GM18858 (cell line): ENCODE data around the gene DPY19L1.
"Not testable (repeated sequence)": the region's sequence is repeated elsewhere in the genome, so short reads cannot be mapped to it uniquely, and the experiment has no call there.

Experiments
- ATAC-seq: cut with Tn5 transposase; IDR thresholded peaks from one replicate; pipeline ENCODE4 v1.9.1; 2021; ENCODE audit not compliant: unreplicated experiment

DPY19L1 gene

DNA sequence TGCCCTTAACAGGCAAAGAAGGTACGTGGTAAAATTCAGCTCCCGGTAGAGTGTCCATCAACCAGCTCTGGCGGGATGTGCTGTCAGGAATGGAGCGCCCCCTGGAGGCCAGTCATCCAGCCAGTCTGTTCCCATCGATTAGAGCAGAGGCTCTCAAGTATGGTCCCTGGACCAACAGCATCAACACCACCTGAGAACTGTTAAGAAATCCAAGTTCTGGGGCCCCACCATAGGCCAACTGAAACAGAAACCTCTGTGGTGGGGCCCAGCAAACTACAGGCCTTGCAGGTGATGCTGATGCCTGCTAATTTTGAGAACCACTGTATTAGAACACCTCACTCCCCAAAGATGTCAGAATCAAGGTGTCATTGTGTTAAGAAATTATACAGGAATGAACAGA, 109.2 kb downstream of the DPY19L1 start:
- ATAC-seq: peak; percentile 51

DNA sequence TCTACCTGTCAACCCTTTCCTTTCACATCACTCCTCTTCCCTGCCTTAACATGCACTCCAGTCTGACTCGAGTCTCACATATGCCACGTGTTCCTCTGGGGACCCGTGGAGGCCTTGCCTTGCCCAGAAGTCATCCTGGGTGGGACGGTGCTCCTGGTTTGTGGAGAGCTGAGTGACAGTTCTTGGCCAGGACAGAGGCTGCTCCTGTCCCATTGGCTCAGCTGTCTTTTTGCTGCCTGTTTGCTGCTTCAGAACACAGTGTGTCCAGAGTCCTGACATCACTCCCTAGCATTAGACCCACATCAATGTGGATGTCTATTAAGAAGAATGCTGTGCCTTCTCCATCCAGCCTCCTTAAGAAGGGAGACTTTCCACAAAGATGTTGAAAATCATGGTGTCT, 116.8 kb downstream of the DPY19L1 start:
- not testable (repeated sequence) for ATAC-seq

DNA sequence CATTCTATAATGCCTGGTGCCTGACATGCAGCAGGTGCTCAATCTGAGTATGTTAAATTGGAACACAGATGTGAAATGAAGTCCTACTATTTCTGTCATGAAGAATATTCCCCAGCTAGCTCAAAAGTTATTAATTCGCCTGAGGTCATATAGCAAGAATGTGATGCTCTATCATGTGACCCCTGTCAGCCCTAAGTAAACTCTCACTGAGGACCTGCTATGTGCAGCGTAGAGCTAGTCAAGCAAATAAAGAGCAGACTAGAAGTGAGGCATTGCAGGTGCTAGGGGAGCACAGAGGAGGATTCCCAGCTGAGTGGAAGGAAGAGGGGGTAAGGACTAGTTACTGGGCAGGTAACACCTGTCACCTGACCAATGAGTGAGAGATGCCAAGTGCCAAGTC, 118.2 kb downstream of the DPY19L1 start:
- ATAC-seq: not testable (repeated sequence)

DNA sequence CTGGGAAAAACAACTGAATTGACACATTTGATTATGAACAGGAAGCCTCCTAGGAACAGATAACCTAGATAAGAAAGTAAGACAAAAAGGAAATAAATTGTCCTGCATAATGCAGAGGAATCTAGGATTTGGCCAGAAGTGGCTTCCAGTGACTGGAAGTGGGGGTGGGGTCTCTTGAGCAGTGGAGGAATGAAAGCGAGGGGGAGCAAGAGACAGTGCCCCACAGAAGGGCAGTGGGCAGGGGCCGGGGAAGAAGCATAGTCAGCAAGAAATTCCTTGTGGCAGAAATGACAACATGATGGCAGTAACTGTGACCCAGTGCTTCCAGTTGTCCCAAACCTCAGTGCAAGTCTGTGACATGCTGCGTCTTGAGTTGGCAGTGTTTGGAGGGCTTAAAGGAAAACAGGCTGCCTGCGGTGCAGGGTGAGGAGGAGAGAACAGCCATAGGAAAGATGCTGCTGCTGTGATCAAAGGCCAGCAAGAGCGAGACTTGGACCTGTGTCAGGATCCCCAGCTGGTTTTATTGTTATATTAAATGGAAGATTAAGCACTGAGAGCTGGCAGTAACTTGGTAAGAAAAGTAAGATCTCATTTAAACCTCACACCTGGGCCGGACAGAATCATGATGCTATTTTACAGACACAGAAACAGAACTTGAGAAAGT, 119.0 kb downstream of the DPY19L1 start:
- ATAC-seq: not testable (repeated sequence)

DNA sequence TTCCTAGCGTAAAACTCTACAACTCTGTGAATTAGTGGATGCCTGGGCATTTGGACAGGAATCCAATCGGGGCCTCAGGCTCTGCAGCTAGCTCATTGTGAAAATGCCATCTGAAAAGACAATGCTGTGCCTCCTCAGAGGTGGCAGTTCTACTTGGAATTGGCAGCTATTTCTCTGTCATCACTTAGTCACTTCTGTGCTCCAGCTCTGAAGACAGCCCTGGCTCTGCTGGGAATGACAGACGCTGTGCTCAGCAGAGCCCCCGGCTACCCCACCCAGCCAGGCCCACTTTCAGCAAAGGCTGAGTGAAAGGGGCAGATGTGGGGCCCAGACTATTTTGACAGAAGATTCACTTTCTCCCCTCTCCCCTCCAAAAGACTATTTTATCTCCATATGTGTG, 119.8 kb downstream of the DPY19L1 start:
- ATAC-seq: not testable (repeated sequence)

DNA sequence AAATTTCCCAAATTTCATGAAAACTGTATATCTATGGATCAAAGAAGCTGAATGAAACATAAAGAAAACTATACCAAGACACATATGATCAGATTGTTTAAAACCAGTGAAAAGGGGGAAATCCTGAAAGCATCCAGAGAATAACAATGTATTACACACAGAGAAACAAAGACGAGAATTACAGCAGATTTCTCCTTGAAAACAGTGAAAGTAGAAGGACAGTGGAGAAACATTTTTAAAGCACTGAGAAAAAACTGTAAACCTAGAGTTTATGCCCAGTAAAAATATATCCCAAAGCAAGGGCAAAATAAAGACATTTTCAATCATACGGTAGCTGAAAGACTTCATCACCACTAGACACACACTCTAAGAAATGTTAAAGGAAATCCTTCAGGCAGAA, 121.0 kb downstream of the DPY19L1 start:
- ATAC-seq: no peak

DNA sequence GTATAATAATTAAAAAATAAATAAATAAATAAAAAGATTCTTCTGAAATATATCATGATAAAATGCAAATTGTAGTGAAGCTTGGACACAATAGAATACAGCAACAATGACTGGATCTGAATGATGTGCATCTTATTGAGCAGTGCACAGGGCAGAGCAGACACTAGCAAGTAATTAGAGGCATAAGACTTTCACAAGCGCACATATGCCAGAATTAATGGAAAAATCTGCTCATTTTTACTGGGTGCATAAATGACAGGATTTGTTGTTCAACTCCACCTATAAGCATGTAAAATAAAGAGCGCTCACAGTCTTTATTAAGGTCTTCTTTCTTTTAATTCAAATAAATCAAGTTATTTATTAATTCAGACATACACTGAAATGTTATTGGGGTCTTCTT, 125.0 kb downstream of the DPY19L1 start:
- no peak for ATAC-seq

DNA sequence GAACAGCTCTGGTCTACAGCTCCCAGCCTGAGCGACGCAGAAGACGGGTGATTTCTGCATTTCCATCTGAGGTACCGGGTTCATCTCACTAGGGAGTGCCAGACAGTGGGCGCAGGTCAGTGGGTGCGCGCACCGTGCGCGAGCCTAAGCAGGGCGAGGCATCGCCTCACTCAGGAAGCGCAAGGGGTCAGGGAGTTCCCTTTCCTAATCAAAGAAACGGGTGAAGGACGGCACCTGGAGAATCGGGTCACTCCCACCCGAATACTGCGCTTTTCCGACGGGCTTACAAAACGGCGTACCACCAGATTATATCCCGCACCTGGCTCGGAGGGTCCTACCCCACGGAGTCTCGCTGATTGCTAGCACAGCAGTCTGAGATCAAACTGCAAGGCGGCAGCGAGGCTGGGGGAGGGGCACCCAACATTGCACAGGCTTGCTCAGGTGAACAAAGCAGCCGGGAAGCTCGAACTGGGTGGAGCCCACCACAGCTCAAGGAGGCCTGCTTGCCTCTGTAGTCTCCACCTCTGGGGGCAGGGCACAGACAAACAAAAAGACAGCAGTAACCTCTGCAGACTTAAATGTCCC, 130.9 kb downstream of the DPY19L1 start:
- not testable (repeated sequence) for ATAC-seq

DNA sequence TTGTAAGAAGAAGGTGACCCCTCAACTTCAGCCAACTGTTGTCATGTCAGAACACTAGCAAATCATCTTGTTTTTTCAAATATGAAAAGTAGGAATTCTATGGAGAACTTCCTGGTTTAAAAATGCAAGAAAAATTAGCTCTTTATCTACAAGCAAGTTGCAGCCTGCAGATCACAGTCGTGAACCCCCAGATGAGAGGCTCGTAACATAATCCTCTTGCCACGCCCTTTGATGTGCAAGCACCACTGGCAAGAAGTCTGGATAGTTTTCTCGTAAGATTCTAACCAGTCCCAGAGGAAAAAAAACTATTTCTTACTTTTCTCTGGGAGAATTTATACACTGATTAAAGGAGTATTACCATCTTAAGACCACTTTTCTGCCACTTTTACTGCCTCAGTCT, 132.3 kb downstream of the DPY19L1 start:
- no peak for ATAC-seq

DNA sequence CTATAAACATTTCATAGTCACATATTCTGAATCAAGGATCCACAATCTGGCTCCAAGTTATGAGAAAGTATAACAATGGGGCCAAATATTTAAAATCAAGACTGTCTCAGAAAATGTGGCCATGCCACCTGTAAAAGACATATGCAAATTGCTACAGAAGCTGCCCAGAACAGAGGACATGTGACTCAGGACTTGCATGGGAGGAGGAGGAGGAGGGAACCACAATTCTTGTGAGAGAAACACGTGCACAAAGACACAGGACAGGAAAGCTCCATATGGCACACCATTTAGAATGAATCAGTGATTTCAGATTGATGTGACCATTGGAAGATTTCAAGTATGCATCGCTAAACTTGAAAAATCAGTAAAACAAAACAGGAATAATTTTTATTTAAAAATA, 133.4 kb downstream of the DPY19L1 start:
- not testable (repeated sequence) for ATAC-seq

DNA sequence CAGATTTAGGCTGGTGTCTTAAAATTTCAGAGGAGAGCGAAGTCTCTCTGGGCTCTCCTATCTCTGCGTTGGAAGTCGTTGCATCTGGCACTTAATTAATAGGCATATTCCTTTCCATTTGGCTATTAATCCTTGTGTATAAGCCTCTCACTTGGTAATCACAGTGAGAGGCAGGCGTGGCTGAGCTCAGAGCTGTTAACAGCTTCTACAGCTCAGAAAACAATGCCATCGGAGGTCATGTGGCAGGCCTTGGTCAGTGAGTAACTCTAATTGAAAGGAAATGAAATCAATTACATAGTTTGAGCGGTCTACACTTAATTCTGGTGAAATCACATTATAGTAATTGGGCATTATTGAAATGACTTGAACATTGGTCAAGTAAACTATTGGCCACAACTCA, 135.1 kb downstream of the DPY19L1 start:
- no peak for ATAC-seq

DNA sequence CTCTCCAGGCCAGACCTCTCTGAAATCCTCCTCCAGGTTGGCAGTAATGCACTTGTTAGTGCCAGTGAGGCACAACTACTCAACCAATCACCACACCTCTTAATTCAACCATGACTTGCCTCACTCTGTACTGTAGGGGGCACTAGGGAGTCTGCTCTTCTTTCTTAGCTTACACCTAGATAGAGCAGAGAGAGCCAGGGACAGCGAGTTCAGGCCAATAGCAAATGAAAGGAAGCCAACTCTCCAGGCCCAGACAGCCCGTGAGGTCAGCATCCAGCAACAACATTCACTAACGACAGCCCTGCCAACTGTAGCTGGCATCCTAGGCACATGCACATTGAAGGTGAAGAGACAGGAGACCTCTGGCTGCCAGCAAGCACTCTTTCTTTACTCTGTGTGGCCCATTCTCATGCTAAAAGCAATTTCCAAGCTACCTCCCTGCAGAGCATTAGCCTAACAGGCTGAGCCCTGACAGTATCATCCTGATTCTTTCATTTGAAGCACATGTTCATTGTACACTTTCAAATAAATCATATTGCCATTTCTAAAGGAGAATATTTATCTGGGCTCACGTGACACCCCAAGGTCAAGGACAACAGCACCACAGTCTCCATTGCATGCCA, 136.3 kb downstream of the DPY19L1 start:
- ATAC-seq: no peak

DNA sequence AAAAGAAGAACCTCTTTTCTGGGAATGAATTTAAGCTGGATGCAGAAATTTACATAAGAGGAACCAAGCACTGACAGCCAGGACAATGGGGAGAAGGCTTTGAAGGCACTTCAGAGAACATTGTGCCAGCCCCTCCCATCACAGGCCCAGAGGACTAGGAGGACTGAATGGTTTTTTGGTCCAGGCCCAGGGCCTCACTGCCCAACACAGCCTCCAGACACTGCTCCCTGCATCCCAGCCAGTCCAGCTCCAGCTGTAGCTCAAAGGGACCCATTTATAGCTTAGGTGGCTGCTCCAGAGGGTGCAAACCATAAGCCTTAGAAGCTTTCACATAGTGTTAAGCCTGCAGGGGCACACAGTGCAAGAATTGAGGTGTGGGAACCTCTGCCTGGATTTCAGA, 142.1 kb downstream of the DPY19L1 start:
- no peak for ATAC-seq

DNA sequence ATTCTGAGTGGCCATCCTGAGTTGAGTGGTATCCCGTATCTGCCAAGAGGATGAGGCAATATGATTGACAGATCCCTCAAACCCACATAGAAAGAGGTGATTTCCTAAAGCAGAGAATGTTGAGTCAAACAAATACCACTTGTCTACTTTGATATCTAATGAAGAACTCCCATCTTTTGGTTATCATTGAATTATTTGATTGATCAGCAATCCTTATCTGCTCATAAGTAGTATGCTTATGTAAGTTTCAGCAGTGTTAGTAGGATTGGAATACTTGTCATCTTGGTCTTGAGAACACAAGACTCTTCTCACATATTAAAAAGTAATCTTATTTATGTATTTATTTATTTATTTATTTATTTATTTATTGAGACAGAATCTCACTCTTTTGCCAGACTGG, 147.3 kb downstream of the DPY19L1 start:
- no peak for ATAC-seq

DNA sequence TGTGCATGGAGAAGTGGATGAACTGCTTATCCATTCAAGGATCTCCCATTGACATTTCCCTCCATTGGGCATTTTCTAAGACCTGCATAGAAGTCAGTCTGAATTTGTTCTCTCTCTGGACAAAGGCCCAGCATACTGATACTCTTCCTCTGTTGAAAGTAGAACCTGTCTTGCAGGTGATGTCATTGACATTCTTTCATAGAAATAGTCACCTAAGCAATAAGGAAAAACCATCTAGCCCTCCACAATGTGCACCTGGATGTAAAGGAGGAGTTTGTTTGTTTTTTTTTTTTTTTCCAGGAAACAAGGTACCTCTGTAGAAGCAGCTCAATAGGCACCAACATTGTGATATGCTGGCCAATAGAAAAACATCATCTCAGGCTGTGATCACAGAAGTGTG, 150.4 kb downstream of the DPY19L1 start:
- no peak for ATAC-seq

DNA sequence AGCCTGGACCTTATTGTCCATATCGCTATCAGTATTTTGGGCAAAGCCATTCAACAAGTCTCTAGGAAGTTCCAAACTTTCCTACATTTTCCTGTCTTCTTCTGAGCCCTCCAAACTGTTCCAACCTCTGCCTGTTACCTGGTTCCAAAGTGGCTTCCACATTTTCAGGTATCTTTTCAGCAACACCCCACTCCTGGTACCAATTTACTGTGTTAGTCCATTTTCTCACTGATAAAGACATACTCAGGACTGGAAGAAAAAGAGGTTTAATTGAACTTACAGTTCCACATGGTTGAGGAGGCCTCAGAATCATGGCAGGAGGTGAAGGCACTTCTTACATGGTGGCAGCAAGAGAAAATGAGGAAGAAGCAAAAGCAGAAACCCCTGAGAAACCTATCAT, 153.4 kb downstream of the DPY19L1 start:
- ATAC-seq: not testable (repeated sequence)

DNA sequence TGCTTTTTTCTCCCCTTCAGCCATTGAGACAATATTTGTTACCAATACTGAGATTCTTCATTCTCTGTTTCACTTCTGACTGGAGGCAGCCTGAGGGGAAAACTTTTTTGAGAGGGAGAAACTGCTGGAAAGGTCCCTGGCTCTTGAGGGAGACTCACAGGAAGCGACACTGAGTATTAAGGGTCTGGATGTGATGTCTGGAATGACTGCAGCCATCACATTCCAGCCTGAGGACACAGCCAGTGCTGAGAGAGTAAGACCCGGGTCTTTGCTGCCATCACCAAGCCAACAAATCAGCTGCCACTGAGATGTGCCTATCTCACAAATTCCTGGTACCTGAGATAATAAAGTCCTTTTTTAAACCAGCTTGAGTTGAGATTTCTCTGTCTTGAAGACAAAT, 157.4 kb downstream of the DPY19L1 start:
- no peak for ATAC-seq

DNA sequence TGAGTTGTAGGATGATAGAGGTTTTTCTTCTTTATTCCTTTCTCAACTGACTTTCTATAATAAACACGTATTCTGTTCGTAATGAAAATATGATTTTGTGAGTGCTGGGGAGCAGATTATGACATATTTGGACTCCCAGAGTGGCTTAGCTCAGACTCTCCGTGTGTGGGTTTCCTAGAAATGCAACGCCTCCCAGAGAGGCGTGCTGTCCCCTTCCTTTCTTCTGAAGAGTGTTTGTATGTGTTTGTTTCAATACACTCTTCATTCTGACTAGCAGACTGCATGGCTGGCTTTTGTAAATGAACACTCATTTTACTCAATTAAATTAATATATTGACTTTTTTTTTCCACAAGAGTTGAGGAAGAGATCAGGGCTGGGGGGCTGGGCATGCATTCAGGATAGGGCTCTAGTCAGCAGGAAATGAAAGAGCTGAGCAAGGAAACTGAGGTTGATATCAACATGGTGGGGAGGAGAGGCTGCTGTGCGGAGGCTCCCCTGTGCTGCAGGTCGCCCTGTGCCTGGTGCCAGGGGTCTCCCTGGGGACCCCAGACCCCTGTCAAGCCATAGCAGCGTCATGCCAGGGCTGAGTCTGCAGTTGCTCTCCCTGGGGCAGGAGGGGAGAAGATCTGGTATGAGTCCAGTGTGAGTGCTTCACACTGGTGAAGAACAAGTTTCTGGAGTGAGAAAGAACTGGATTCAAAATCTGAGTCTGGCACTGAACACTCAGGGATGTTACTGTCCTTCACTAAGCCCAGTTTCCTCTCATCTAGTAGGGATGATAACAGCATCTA, 158.1 kb downstream of the DPY19L1 start:
- not testable (repeated sequence) for ATAC-seq
